Adrenal gland (tissue), 5 donors: ENCODE results near the gene ENOX1.

Experiments
- POLR2A ChIP-seq, 2 donors: fragments of 450-650 bp; IDR thresholded peaks; one replicate each; pipeline ENCODE4 v1.6.1; 2017; ENCODE audit warnings: antibody characterized with exemption in 2 of 2, mild to moderate bottlenecking in 2 of 2, moderate library complexity in 1 of 2
- TF ChIP-seq, protein P1 (sequence below), 6 experiments: fragments of 450-650 bp in 4 of 6; fragments of 200-600 bp in 2 of 6; sonication (generic) in 1 of 6; IDR thresholded peaks; 1 replicate in 5 of 6; 2 replicates in 1 of 6; pipeline versions ENCODE4 v1.5.1 to v1.8.0; 2016 to 2021; ENCODE audit warnings: antibody characterized with exemption in 6 of 6, mild to moderate bottlenecking in 2 of 6, moderate library complexity in 1 of 6
- donor health status: DM: no; HTN: no; CAD: no.

DNA sequence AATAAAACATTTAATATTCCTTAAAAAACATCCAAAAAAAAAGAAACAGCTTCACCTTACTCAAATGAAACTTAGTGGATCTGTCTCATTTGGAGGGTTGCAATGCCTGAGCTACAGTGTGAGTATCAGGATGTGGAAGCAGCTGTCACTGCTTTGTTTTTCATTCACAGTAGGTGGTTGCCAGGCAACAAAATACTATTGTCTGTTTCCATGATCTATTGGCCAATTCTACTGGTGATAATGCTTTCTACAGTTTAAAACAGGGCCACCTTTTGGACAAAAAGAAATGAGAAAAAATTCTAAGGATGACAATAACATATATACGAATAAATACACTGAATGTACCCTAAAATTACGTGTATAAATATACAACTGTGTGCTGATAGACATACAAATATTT is 3.0 kb downstream of the ENOX1 start:
- TF ChIP-seq, protein P1, sequence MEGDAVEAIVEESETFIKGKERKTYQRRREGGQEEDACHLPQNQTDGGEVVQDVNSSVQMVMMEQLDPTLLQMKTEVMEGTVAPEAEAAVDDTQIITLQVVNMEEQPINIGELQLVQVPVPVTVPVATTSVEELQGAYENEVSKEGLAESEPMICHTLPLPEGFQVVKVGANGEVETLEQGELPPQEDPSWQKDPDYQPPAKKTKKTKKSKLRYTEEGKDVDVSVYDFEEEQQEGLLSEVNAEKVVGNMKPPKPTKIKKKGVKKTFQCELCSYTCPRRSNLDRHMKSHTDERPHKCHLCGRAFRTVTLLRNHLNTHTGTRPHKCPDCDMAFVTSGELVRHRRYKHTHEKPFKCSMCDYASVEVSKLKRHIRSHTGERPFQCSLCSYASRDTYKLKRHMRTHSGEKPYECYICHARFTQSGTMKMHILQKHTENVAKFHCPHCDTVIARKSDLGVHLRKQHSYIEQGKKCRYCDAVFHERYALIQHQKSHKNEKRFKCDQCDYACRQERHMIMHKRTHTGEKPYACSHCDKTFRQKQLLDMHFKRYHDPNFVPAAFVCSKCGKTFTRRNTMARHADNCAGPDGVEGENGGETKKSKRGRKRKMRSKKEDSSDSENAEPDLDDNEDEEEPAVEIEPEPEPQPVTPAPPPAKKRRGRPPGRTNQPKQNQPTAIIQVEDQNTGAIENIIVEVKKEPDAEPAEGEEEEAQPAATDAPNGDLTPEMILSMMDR (IDR thresholded peaks at IDR 0.05) = no peak
- TF ChIP-seq POLR2A (IDR thresholded peaks at IDR 0.05) = no peak
